NCI-H2081 (cell line): ENCODE results near the gene GULP1.
"Not testable (repeated sequence)": the region's sequence is repeated elsewhere in the genome, so short reads cannot be mapped to it uniquely, and the experiment has no call there.

ENCODE experiments used
- DNase-seq, 2 experiments: peaks; one replicate each; lab custom pipeline; 2025; lab: John Stamatoyannopoulos, UW

GULP1 gene

DNA sequence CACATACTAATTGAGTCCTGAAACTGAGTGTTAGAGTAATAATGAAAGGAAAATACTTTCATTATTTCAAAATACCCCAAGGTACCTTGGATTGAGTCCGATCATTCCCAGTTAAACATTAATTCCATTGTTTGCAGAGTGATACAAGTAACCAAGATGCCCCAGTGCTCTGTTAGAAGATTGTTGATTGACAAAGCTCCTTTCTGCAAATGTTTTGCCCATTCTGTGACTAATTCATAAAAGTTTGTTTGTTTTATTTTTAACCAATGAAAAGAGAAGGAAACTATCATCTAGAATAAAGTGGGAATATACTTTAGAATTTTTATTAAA lies 124.0 kb downstream of the GULP1 start:
- no peak for DNase-seq

DNA sequence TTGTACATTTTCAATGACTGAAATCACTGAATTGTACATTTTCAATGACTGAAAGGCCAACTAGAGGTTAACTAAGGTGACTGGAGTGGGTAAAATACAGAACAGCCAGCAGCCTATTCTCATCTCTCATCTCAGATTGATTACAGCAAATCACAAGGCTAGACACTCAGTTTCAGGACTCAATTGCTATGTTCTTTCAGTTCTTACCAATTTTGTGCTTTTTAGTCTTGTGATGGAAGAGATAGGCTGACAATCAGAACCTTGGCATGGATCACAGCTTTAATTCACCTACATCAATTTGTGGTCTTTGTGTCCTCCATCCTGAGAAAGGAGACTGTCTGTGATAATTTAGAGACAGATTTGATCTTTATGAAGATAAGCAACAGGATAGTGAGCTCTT lies 124.7 kb downstream of the GULP1 start:
- no peak for DNase-seq

DNA sequence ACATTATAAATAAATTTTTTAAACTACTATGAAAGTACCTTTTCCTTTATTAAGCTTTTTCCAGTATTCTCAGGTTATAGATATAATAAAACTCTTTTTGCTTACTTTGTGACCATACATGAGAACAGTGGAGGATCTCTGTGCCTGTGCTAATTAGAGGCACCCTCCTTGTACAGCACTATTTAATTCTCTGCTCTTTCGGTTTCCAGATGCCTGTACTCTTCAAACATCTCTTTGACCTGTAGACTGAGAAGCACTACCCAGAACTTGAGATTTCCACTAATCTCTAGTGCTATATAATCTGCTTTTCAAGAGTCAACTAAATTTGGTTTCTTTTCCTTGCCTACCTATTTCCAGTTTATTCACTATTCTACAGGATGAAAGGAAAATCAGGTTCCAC lies 131.1 kb downstream of the GULP1 start:
- no peak for DNase-seq

DNA sequence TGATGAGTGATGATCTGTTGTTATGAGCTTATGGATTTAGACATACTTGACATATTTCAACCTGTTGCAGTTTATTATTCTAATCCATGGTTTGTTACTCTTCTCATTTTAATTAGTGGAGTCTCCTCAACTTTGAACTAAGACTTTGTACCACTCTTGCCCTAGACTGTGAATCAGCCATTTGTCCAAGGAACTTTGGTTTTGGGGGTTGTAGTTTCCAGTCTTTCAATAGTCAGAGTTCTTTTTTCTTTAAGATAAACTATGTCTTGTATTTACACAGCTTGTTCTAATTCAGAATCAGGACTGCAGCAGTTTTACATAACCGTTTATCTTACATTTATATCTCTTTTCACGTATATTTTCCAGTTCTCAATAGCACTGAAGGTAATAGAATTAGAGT lies 133.6 kb downstream of the GULP1 start:
- DNase-seq, result no peak

DNA sequence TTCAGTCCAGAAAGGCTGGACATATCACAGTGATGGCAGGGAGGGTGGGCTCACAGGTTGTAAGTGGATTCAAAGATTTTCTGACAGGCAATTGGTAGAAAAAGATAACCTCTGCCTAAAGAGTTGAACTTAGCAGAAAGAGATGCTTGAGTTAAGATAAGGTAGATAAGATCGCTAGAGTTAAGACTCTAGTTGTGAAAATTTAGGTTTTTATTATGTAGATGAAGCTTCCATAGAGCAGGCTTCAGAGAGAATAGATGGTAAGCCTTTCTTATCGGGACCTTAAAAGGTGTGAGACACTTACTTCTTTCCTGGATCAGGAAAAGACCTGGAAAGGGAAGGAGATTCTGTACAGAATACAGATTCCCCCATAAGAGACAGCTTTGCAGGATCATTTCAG lies 134.4 kb downstream of the GULP1 start:
- DNase-seq, result no peak

DNA sequence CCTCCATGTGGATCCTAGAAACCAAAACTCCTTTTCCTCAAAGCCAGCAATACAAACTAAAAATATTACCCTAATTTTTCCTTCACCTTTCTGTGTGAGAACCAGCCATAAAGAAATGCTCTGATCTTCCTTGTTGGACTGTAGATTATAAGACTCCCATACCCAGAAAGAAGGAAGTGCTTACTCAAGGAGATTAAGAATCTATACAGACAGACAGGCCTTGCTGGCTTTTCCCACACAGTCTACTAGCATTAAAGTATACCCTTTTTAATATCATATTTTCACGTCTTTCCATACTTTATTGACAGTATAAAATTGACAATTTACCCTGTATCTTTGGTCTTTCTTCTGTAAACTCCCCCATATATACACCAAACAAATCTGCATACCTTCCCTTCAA lies 139.0 kb downstream of the GULP1 start:
- DNase-seq, result no peak

DNA sequence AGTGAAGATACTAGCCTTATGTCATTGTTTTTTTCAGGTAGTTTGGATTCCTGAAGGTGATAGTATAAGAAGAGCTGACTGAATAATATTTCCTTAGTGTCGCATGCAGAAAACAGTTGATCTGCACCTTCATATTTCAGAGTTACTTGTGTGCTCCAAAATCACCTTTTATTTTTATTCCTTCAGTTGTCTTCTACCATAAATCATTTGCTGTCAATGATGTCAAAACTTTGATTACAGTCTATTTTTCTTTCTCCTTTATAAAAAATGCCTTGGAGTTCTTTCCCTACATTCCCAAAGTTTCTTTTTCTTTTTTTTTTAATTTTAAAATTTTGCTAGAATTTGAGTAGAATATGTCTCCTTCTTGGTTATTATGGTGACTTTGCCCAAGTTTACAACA lies 142.3 kb downstream of the GULP1 start:
- no peak for DNase-seq

DNA sequence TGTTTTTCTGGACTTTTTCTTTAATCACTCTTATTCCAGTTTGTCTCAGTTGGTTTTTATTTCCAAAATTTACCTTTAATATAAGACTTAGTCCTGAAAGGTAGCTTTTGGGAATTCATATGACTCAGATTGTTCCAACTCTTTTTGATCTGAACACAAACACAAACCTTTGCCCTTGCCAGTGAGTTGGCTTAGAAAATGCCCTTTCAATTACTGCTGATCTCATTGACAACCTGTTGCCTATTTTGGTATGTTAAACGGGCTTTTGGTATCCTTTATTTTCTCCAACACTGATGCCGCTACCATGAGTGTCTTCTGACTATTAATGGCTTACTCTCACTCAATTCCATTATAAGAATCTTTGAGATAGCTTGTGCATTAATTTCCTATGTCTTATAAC lies 143.4 kb downstream of the GULP1 start:
- DNase-seq, result no peak

DNA sequence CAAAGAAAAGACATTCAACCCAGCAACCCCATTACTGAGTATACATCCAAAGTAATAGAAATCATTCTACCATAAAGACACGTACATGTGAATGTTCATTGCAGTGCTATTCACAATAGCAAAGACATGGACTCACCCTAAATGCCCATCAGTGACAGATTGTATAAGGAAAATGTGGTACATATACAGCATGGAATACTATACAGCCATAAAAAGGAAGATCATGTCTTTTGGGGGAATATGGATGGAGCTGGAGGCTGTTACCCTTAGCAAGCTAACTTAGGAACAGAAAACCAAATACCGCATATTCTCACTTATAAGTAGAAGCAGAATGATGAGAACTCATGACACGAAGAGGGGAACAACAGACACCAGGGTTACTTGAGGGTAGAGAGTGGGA lies 145.9 kb downstream of the GULP1 start:
- no peak for DNase-seq

DNA sequence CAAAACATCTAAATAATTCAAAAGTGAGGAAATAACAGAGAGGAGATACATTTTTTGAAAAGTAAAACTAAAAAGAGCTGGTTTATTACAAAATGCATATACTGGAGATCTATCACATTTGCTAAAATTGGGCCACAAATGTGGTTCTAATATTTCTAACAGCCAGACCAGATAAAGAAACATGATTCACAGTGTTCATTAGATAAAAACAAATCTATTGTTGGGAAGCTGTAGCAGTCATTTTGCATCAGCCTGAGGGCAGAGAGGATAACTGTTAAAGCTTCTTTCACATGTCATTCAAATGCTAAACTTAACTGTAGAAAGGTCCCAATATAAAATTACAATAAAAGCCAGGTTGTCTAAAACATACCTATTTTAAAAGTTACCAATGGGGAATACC lies 148.3 kb downstream of the GULP1 start:
- DNase-seq, result no peak

DNA sequence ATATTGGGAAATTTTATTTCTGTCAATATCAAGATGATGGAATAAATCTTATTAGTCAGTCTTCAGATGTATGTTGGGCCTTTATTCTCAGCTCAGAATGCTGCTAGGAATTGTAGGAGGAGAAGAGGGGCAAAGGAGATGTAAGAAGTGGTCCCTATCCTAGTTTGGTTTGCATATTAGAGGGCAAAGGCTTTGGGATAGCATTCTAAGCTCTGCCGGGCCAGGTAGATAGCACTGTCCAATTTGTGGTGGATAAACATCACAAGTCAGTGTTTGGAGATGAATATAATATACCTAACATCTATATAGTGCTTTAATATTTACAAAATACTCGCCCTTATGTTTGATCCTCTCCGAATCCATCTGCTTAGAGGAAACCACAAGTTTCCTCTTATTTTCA lies 149.2 kb downstream of the GULP1 start:
- no peak for DNase-seq

DNA sequence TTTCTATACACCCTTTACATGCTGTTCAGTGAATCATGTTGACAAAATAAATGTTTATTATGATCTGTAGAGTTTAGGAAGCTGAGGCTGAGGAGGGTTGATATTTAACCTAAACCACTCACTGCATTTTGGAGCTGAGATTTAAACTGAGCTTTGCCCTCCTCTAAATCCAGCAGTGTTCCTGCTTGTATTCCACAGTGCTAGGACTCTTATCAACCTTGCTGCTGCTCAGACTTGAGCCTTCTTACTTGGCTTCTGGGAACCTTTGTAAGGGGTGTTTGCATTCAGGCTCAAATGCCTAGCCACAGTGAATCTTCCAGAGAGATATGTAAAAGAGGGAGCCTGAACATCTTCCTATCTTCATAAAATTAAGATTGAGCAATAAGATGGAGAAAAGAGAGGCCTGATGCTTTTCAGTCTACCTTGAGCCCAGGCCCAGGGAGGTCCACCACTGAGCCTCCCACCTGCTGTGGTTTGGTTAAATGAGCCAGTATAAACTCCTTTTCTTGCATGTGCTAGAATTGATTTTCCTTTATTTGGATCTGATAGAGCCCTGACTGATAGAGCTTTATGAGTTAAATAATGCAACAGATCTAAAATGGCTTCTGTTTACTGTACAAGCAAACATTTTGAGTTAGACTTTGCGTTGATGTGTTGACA lies 149.7 kb downstream of the GULP1 start:
- DNase-seq, result no peak

DNA sequence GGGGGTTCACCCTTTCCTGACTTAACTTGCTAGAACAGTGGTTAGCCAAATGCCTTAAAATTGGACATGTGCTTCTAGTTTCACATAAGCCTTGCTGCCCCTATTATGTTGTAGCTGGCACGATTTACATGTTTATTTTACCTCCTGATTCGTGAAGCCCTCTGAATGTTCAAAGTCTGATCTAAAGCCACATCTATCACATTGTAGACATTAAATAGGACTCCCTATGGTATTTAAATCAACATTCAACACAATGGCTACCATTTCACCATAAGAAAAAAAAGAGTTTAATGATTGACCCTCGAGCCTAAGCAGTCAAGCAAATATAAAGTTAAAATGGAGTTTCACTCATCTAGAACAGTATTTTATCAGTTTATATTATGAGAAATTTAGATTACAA lies 151.5 kb downstream of the GULP1 start:
- peak; percentile 83 to 95 for DNase-seq

DNA sequence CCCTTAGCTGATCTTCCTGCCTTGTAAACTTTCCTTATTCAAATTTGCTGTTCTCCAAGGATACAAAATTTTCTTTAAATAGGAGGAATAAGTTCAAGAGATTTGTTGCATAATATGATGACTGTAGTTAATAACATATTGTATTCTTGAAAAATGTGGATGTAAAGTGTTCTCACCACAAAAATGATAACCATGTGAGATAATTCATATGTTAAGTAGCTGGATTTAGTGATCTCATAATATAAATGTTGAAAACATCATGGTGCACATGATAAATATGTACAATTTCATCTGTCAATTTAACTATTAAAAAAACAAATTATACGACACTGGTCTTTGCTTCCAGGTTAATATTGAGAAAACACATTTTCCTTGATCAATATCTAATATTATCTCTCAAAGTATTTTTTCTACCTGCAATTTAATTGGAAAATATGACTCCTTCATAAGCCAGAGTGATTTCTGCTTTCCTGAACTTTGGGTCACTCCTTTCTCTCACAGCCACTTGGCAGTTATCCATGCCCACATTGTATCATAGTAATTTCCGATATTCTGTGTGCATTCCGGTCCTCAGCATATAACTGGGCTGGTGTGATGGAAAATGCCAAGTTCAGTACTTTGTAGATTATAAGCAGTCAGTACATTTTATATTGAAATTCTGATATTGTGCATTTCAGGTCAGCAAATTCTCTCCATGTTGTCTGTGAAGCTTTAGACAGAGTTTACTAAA lies 152.6 kb downstream of the GULP1 start:
- peak in 1 of 2 experiments; percentile 52 for DNase-seq

DNA sequence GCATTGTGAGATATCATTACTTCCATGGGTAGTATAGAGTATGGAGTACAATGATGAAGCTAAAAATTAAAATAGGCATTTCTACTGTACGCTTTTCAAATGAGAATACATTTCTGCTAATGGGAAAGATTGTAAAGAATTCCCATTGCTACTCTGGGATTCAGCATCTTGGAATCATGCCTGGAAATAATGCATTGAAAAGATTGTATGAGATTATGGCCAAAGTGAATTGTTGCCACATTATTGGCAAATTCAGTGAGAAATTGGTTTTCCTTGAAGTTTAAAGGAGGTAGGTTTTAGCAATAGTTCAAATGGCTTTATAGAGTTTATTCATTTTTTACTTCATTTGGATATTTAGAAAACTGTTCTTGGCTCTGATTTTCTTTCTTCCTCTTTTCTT lies 157.9 kb downstream of the GULP1 start:
- DNase-seq, result no peak

DNA sequence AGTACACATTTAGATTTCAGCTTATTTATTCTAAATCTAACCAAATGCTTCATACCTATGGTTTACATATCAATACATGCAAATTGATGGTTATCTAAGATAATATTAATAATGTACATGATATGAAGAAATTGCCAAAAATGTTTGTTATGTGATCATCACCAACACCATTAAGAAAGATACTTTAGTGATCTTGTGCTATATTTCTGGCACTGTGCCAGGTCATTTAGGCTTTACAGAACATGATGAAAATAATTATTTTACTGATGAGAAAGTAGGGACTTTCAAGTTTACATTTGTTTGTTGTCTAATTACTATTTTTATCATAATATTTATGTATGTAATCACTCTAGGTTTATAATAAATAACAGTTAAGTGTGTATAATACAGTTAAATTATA lies 158.3 kb downstream of the GULP1 start:
- DNase-seq, result no peak

DNA sequence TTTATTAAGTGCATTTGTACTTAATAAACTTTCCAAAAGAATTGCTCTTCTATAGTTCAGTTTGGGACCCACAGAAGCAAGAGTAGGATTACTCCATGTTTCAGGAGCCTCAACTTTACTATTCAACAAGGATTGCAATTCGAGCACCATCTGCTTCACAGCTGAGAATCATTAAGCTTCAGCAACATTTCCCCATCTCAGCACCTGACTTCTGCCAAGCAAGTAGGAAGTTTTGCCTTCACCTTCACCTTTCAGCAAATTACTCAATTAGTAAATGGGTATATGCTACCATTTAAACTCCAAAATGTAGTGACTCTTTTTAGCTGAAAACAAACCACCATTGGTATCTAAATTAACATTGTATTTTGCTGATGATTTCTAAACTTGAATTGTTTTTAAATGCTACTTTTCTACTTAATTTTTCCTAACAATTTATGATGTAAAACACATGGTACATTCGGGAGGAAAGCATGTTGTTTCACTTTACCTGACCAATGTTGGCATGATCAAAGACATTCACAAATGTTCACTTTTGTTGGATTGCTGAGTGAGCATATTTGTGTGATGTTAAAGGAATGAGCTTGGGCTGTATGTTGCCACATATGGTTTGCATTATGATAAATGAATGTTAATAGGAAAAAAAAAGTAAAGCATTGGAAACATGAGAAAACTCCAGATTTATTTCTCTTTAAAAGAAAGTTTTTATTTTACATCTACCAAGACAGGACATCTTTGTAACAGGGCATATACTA lies 159.2 kb downstream of the GULP1 start:
- DNase-seq, result no peak

DNA sequence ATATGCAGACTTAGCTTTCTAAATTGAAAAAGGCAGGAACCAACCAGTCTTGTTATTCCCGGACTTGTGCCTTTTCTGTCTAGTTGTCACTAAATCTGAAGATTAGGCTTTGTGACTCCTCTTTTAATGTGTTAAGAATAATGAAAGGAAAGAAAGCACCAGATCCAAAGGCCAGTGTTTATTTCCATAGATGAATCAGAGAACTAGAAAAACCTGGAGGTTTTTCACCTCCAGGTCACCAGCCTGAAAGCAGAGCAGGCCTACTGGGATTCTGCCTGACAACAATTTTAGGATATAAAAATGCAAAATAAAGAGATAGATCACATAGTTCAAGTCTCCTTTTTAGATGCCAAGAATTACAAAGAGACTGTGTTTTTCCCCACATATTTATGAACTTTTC lies 160.4 kb downstream of the GULP1 start:
- DNase-seq, result no peak

DNA sequence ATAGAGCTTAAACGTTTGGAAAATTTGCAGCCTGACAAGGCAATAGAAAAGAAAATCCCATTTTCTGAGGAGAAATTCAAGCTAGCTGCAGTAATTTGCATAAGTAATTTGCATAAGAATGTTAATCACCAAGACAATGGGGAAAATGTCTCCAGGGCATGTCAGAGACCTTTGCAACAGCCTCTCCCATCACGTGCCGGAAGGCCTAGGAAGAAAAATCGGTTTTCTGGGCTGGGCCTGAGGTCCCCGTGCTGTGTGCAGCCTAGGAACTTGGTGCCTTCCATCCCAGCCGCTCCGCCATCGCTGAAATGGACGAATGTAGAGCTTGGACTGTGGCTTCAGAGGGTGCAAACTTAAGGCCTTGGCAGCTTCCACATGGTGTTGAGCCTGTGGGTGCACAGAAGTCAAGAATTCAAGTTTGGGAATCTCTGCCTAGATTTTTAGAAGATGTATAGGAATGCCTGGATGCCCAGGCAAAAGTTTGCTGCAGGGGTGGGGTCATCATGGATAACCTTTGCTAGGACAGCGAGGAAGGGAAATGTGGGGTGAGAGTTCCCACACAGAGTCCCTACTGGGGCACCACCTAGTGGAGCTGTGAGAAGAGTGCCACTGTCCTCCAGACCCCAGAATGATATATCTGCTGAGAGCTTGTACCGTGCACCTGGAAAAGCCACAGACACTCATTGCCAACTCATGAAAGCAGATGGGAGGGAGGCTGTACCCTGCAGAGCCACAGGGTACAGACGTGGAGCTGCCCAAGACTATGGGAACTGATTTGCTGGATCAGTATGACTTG lies 164.6 kb downstream of the GULP1 start:
- peak in 1 of 2 experiments; percentile 39 for DNase-seq

DNA sequence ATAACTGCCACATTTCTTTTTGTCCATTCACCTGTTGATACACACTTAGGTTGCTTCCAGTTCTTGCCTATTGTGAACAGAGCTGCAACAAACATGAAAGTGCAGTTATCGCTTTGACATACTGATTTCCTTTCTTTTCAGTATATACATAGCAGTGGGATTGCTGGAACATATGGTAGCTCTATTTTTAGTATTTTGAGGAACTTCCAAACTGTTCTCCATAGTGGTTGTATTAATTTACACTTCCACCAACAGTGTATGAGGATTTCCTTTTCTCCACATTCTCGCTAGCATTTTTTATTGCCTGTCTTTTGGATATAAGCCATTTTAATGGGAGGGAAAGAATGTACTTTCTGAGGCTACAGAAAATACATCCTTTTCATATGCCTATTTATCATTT lies 167.4 kb downstream of the GULP1 start:
- DNase-seq, result no peak

DNA sequence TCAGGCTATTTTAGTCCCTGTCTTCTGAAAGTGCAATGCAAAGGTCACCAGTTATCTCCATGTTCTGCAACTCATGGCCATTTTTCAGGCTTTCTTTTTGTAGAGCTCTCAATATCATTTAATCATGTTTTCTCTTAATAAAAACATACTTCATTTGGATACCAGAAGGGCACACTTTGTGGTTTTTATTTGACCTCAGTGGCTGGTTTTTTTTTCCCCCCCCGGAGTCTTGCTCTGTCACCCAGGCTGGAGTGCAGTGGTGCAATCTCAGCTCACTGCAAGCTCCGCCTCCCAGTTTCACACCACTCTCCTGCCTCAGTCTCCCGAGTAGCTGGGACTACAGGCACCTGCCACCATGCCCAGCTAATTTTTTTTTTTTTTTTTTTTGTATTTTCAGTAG lies 174.4 kb downstream of the GULP1 start:
- not testable (repeated sequence) for DNase-seq

DNA sequence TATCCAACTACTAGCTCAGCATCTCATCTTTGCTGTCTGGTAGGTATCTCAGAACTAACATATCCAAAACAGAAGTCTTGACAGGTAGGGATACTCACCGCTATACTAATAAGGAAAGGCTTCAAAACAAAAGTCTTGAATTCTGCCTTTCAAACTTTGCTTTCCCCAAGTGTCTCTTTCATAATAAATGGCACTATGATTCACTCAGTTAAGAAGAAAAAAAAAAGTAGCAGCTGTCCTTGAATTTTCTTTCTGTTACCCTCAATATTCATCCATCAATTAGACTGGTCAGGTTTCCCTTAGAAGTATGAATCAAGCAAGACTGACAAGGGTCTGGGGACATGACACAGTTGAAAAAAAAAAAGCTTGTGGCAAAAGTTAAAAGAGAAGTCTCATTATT lies 175.1 kb downstream of the GULP1 start:
- DNase-seq, result no peak

DNA sequence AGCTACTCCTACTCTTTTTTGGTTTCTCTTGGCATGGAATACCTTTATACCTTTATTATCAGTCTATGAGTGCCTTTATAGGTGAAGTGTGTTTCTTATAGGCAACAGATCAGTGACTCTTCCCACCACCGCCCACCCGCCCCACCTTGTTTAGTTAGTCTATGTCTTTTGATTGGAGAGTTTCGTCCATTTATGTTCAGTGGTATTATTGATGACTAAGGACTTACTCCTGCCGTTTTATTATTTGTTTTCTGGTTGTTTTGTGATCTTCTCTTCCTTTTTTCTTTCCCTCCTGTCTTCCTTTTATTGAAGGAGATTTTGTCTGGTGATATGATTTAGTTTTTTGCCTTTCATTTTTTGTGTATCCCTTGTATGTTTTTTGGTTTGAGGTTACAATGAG lies 179.5 kb downstream of the GULP1 start:
- DNase-seq, result no peak
